ENCODE results near the gene SERPIND1. TPM values are rescaled to one million over a fixed set of nuclear protein-coding genes. Genes with fewer than 3 reads are reported as not detected.

Gene SERPIND1
- total and polyA plus RNA-seq, 2 of the 8 experiments (the other 6 are each of a cell fraction or from before 2014, with no cell fraction given) = not detected

DNA sequence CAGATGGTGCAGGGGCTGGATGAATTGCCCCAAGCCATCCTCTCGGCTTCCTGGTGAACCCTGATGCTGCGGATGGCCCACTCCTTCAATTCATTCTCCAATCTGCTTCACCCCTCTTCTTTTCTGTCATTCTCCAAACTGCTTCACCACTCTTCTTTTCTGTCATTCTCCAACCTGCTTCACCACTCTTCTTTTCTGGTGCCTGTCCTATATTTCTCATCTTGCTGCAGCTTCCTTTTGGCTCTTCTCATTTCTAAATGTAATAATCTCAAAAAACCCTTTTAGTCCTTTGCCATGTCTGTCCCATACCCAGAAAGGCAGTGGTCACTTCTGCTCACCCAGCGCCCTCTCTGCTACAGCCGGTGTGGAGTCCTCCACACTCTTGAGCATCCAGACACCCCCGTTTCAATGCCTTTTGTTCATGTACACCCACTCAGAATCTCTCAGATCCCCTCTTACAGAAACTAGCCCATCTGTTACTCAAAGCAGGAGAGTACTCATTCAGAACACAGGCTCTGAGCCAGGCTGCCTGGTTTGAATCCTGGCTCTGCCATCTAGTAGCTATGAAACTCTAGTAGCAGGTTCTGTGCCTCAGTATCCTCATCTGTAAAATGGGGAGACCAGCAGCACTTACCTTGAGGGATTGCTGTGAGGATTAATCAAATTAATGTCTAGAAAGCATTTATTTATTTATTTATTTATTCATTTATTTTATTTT lies 14.9 kb downstream of the SERPIND1 start (continued):
- TF ChIP-seq, protein P1, sequence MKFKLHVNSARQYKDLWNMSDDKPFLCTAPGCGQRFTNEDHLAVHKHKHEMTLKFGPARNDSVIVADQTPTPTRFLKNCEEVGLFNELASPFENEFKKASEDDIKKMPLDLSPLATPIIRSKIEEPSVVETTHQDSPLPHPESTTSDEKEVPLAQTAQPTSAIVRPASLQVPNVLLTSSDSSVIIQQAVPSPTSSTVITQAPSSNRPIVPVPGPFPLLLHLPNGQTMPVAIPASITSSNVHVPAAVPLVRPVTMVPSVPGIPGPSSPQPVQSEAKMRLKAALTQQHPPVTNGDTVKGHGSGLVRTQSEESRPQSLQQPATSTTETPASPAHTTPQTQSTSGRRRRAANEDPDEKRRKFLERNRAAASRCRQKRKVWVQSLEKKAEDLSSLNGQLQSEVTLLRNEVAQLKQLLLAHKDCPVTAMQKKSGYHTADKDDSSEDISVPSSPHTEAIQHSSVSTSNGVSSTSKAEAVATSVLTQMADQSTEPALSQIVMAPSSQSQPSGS (IDR thresholded peaks at IDR 0.05; ENCODE audit: low read length) = no peak
- no peak for TF ChIP-seq POLR2A (IDR thresholded peaks at IDR 0.05; ENCODE audit: control extremely low read depth in 1 of 2, low read depth in 2 of 2, low read length in 2 of 2)
- TF ChIP-seq, protein P2, sequence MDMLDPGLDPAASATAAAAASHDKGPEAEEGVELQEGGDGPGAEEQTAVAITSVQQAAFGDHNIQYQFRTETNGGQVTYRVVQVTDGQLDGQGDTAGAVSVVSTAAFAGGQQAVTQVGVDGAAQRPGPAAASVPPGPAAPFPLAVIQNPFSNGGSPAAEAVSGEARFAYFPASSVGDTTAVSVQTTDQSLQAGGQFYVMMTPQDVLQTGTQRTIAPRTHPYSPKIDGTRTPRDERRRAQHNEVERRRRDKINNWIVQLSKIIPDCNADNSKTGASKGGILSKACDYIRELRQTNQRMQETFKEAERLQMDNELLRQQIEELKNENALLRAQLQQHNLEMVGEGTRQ (IDR thresholded peaks at IDR 0.05; ENCODE audit: low read length) = no peak

All from H1 (cell line).